Stimulated activated CD8-positive, alpha-beta memory T cell treated with anti-CD3 and anti-CD28 coated beads, Interleukin-4, amount 100 ng/mL, for 1 hour (primary cell): ENCODE data around the gene PDZD7.

Experiments
- DNase-seq, 2 donors: peaks; one replicate each; pipeline ENCODE4 v3.0.0-alpha.2; 2020; ENCODE audit warnings: low read depth in 2 of 2, low spot score in 1 of 2

The PDZD7 gene

GRCh38 chr10:101005361-101005760 lies 25.6 kb downstream of the PDZD7 start:
- DNase-seq = no peak

- no peak for DNase-seq
These were observed 27.2 kb downstream of the PDZD7 start for GRCh38 chr10:101003639-101004206.

GRCh38 chr10:101002456-101002855 lies 28.5 kb downstream of the PDZD7 start:
- no peak for DNase-seq

GRCh38 chr10:101001659-101002035 lies 29.3 kb downstream of the PDZD7 start:
- no peak for DNase-seq

- no peak for DNase-seq
These were observed 29.8 kb downstream of the PDZD7 start for GRCh38 chr10:101000915-101001658.

- no peak for DNase-seq
These were observed 30.6 kb downstream of the PDZD7 start for GRCh38 chr10:101000127-101000914.

GRCh38 chr10:100999742-101000126 lies 31.2 kb downstream of the PDZD7 start, which contains the start of gene LZTS2:
Gene LZTS2 (plus strand): TSS chr10:100999808. CDS start chr10:101002539, 2,731 bp downstream.
- no peak for DNase-seq

- peak; percentile 59 for DNase-seq
These were observed 31.8 kb downstream of the PDZD7 start for GRCh38 chr10:100998991-100999741.

GRCh38 chr10:100998183-100998990 lies 32.5 kb downstream of the PDZD7 start:
- no peak for DNase-seq

GRCh38 chr10:100997360-100998182 lies 33.4 kb downstream of the PDZD7 start:
- DNase-seq = peak in 1 of 2 donors; percentile 39

- DNase-seq = no peak
These were observed 34.1 kb downstream of the PDZD7 start for GRCh38 chr10:100996678-100997359.

- DNase-seq = no peak
These were observed 35.7 kb downstream of the PDZD7 start for GRCh38 chr10:100995181-100995580.

- no peak for DNase-seq
These were observed 36.8 kb downstream of the PDZD7 start for GRCh38 chr10:100993986-100994708.

- no peak for DNase-seq
These were observed 41.8 kb downstream of the PDZD7 start for GRCh38 chr10:100989088-100989487.

GRCh38 chr10:100988166-100988565 lies 42.8 kb downstream of the PDZD7 start:
- no peak for DNase-seq

GRCh38 chr10:100987685-100988049 lies 43.3 kb downstream of the PDZD7 start:
- no peak for DNase-seq

- peak in 1 of 2 donors; percentile 71 for DNase-seq
These were observed 43.8 kb downstream of the PDZD7 start, which contains the start of the genes MRPL43 and TWNK for GRCh38 chr10:100986952-100987684. Gene MRPL43 (minus strand): TSS chr10:100987497. CDS start chr10:100987443, 54 bp downstream. Gene TWNK (plus strand): TSS chr10:100987543. CDS start chr10:100988211, 668 bp downstream.

- DNase-seq = no peak
These were observed 44.3 kb downstream of the PDZD7 start for GRCh38 chr10:100986623-100986951.
